Fibroblast of lung (primary cell): ENCODE measurements around the gene SLAMF1. TPM values are rescaled to one million over a fixed set of nuclear protein-coding genes. Genes with fewer than 3 reads are reported as not detected.

Experiments
- DNase-seq, 2 donors: peaks; one replicate each; pipeline versions ENCODE4 v3.0.0 to v3.0.0-alpha.2; 2010; ENCODE audit warnings: low read depth in 2 of 2
- H2AFZ ChIP-seq: 2 replicates; pipeline ENCODE4 v1.5.1; 2012; ENCODE audit warnings: low read length, control low read depth, inconsistent platforms
- H3K27ac ChIP-seq: 2 replicates; pipeline ENCODE4 v1.5.1; 2011; ENCODE audit warnings: low read length, control low read depth; ENCODE audit not compliant: insufficient read depth
- H3K27me3 ChIP-seq: 2 replicates; pipeline ENCODE4 v1.5.1; 2011; ENCODE audit warnings: mild to moderate bottlenecking, low read length; ENCODE audit not compliant: control insufficient read depth, insufficient read depth
- H3K36me3 ChIP-seq: 2 replicates; pipeline ENCODE4 v1.5.1; 2011; ENCODE audit warnings: low read length; ENCODE audit not compliant: control insufficient read depth, insufficient read depth
- H3K4me1 ChIP-seq: 2 replicates; pipeline ENCODE4 v1.5.1; 2011; ENCODE audit warnings: low read length; ENCODE audit not compliant: control insufficient read depth, insufficient read depth; ENCODE audit errors: extremely low read depth
- H3K4me2 ChIP-seq: 2 replicates; pipeline ENCODE4 v1.5.1; 2011; ENCODE audit warnings: low read length, control low read depth; ENCODE audit not compliant: insufficient read depth; ENCODE audit errors: extremely low read depth
- H3K4me3 ChIP-seq, 4 experiments: fragments of 200-600 bp in 1 of 4; sonication (generic) in 1 of 4; replicated peaks in 1 of 4; 2 replicates each; pipeline ENCODE4 v1.5.1; 2011 to 2016; ENCODE audit warnings: low read length in 4 of 4, low read depth in 3 of 4, mild to moderate bottlenecking in 3 of 4, control low read depth in 2 of 4, inconsistent platforms in 1 of 4, mixed read lengths in 1 of 4; ENCODE audit not compliant: insufficient read depth in 1 of 4; ENCODE audit errors: control extremely low read depth in 1 of 4
- H3K79me2 ChIP-seq: 2 replicates; pipeline ENCODE4 v1.5.1; 2012; ENCODE audit warnings: mild to moderate bottlenecking, low read length, inconsistent platforms; ENCODE audit not compliant: control insufficient read depth, insufficient read depth
- H3K9ac ChIP-seq: 2 replicates; pipeline ENCODE4 v1.5.1; 2011; ENCODE audit warnings: mild to moderate bottlenecking, low read length, control low read depth; ENCODE audit not compliant: insufficient read depth
- H3K9me3 ChIP-seq: 2 replicates; pipeline ENCODE4 v1.5.1; 2012; ENCODE audit warnings: low read depth, low read length; ENCODE audit not compliant: control insufficient read depth, insufficient read depth
- H4K20me1 ChIP-seq: 2 replicates; pipeline ENCODE4 v1.5.1; 2011; ENCODE audit warnings: low read length; ENCODE audit not compliant: control insufficient read depth, insufficient read depth; ENCODE audit errors: extremely low read depth
- CTCF ChIP-seq, 2 donors: IDR thresholded peaks in 1 of 2; conservative IDR thresholded peaks in 1 of 2; 1 replicate in 1 of 2; 2 replicates in 1 of 2; pipeline ENCODE4 v1.5.1; 2011 to 2012; ENCODE audit warnings: low read length in 2 of 2, control low read depth in 1 of 2, inconsistent platforms in 1 of 2, low read depth in 1 of 2, mild to moderate bottlenecking in 1 of 2
- EZH2 ChIP-seq: IDR thresholded peaks from 2 replicates; pipeline ENCODE4 v1.5.1; 2012; ENCODE audit warnings: low read length, control low read depth, mild to moderate bottlenecking; ENCODE audit errors: missing control alignments
- polyA plus RNA-seq, 2 donors: library from polyadenylated mRNA; depleted of rRNA in 1 of 2; stranded (reverse) in 1 of 2; unstranded in 1 of 2; fragments of >200 nt; gene quantifications; 2 replicates each; pipeline ENCODE4 v1.2.1, GENCODE V29; 2011 to 2012; ENCODE audit warnings: missing spikeins in 1 of 2
- total RNA-seq: library from RNA; depleted of rRNA; stranded (reverse); fragments of >200 nt; gene quantifications from 2 replicates; pipeline ENCODE4 v1.2.1, GENCODE V29; 2014

SLAMF1 gene
- total and polyA plus RNA-seq, 2 donors (not counting 1 experiment from before 2014, with no cell fraction given): not detected

- Histone ChIP-seq H3K9ac (no peak overlapping the region), H3K4me1 (no peaks in the 10 kb centered on the region), H2AFZ (no peak overlapping the region), H3K36me3 (no peaks in the 10 kb centered on the region), H4K20me1 (no peaks in the 10 kb centered on the region), H3K27me3 (no peaks in the 10 kb centered on the region), H3K4me3 (no peak overlapping the region), H3K4me2 (no peak overlapping the region), H3K9me3 (no peaks in the 10 kb centered on the region), H3K79me2 (no peaks in the 10 kb centered on the region), H3K27ac (no peak overlapping the region)
- no peak for DNase-seq
- no peak for TF ChIP-seq CTCF (conservative IDR thresholded peaks at IDR 0.05 in 1 of 2, IDR thresholded peaks at IDR 0.05 in 1 of 2; ENCODE audit: low read depth in 1 of 2, low read length in 2 of 2)
- no peak for TF ChIP-seq EZH2
Observed at GRCh38 chr1:160626509-160627342, 20.1 kb downstream of the SLAMF1 start.

- H3K27me3 ChIP-seq: no peaks in the 10 kb centered on the region
- H3K4me3 ChIP-seq: no peak overlapping the region
Observed at GRCh38 chr1:160625725-160626498, 20.9 kb downstream of the SLAMF1 start.

More at GRCh38 chr1:160625725-160626498, 20.9 kb downstream of the SLAMF1 start:
- H3K79me2 ChIP-seq: no peaks in the 10 kb centered on the region
- no peaks in the 10 kb centered on the region for H3K36me3 ChIP-seq
- no peak for DNase-seq
- no peaks in the 10 kb centered on the region for H3K4me1 ChIP-seq
- H2AFZ ChIP-seq: no peak overlapping the region
- H3K27ac ChIP-seq: no peak overlapping the region
- no peak overlapping the region for H3K9ac ChIP-seq
- no peaks in the 10 kb centered on the region for H4K20me1 ChIP-seq
- no peak for TF ChIP-seq CTCF (conservative IDR thresholded peaks at IDR 0.05 in 1 of 2, IDR thresholded peaks at IDR 0.05 in 1 of 2; ENCODE audit: low read depth in 1 of 2, low read length in 2 of 2)
- TF ChIP-seq EZH2: no peak
- no peak overlapping the region for H3K4me2 ChIP-seq
- no peaks in the 10 kb centered on the region for H3K9me3 ChIP-seq
